ENCODE results near the gene ST3GAL6.

DNA sequence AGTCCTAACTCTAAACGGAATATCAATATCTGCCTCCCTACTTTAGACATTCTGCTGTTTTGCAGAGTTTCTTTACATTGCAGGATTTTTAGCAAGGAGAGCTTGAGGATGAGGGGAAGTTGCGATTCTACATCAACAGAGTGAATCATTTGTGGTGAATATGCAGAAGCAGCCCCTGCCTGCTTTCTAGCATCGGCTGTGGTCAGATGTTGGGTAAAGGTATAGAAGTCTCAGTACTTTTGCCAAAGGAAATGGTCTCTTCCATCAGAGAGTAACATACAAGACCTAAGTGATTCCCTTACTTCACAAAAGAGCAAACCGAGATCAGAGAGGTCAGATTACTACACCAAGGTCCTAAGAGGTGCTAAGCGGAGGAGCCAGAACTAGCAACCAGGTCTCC is 15.2 kb downstream of the ST3GAL6 start:
- TF ChIP-seq TAF1 (conservative IDR thresholded peaks at IDR 0.05), result no peak
- TF ChIP-seq FOXA1 (IDR thresholded peaks at IDR 0.05), result no peak

Measured in liver (tissue), 2 donors.